ENCODE measurements around the gene CRYGN.

Gene CRYGN

GRCh38 chr7:151403764-151404163 lies 36.2 kb downstream of the CRYGN start:
- TF ChIP-seq, protein P1, sequence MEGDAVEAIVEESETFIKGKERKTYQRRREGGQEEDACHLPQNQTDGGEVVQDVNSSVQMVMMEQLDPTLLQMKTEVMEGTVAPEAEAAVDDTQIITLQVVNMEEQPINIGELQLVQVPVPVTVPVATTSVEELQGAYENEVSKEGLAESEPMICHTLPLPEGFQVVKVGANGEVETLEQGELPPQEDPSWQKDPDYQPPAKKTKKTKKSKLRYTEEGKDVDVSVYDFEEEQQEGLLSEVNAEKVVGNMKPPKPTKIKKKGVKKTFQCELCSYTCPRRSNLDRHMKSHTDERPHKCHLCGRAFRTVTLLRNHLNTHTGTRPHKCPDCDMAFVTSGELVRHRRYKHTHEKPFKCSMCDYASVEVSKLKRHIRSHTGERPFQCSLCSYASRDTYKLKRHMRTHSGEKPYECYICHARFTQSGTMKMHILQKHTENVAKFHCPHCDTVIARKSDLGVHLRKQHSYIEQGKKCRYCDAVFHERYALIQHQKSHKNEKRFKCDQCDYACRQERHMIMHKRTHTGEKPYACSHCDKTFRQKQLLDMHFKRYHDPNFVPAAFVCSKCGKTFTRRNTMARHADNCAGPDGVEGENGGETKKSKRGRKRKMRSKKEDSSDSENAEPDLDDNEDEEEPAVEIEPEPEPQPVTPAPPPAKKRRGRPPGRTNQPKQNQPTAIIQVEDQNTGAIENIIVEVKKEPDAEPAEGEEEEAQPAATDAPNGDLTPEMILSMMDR (IDR thresholded peaks at IDR 0.05; ENCODE audit: insufficient read depth, low read depth, low read length, missing control alignments) = no peak
- no peak overlapping the region for H3K4me3 ChIP-seq (ENCODE audit: low read length)
- DNase-seq (ENCODE audit: low read depth) = peak; percentile 73

DNA sequence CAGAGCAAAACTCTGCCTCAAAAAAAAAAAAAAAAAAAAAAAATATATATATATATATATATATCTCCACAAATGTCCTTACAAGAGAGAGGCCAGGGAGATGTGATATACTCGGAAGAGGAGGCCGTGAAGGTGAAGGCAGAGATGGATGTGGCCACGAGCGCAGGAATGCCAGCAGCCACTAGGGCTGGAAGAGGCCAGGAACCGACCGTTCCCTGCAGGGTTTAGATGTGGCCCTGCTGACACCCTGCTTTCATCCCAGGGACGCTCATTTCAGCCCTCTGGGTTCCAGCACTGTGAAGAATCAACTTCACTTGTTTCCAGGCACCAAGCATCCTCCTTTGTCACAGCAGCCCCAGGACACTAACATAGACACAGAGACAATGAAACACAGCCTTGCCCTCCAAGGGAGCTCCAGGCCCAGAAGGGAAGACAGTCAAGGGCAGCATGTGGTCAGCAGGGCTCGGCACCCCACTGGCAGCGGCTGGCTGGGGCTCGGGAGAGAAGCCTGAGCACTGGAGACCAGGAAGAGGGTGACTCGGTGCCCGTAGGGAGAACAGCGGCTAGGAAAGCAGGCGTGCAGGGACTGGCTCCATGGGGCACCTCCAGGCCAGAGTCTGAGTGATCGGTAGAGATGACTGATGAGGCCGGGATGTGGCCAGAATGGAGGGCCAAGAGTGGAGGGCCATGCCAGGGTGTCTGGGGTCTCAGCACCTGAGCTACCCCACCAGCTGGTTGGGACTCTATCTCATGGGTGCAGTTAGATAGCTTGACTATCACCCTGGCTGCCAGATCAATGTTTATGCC lies 37.7 kb downstream of the CRYGN start:
- H3K4me3 ChIP-seq (ENCODE audit: low read length) = no peak overlapping the region
- peak; percentile 30 for DNase-seq (ENCODE audit: low read depth)
- TF ChIP-seq, protein P1 (IDR thresholded peaks at IDR 0.05; ENCODE audit: insufficient read depth, low read depth, low read length, missing control alignments) = peak; percentile 17

DNA sequence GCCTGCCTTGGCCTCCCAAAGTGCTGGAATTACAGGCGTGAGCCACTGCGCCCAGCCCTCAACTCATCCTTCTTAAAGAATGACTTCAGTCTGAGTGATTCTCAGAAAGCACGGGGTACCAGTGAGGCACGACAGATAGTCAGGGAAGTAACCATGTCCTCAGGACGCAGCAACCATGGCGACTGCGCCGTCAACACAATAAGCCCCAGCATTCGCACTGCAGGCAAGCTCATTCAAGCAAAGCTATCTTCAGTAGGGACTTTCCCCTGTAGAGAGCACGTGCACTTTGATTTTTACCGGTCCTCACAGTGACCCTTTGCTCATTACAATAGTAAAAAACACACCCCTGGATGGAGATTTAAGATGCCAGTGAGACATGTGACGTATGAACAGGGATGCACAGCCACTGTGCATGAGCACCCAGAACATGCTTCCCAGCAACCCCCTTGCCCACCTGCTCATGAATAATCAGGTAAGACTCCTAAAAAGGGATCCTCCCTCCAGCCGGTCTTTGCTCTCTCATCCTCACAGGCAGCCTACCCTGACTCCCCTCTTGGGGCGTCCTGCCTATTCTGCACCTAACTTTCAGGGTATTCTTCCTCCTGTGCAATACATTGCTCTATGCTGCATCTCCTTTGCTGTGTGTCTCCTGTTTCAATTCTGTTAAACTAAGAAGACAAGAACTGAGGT lies 39.2 kb downstream of the CRYGN start:
- H3K4me3 ChIP-seq (ENCODE audit: low read length) = no peak overlapping the region
- TF ChIP-seq, protein P1 (IDR thresholded peaks at IDR 0.05; ENCODE audit: insufficient read depth, low read depth, low read length, missing control alignments) = no peak
- no peak for DNase-seq (ENCODE audit: low read depth)

DNA sequence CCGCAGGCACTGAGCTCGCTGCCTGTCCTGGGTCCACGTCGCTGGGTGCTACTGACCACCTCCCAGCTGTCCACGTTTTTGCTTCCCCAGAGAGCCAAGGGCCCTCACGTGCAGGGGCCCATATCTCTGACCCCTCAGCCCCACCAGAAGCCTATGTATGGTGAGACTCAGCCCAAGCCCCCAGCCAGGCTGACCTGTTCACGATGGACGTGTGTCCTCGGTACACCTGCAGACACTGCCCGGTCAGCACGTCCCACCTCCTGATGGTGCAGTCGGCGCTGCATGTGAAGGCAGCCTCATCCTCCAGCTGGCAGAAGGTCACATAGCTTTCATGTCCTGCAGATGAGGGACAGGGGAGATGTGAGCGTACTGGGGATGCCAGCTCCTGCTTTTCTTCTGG lies 40.0 kb downstream of the CRYGN start:
- TF ChIP-seq, protein P1 (IDR thresholded peaks at IDR 0.05; ENCODE audit: insufficient read depth, low read depth, low read length, missing control alignments) = no peak
- no peak for DNase-seq (ENCODE audit: low read depth)
- no peak overlapping the region for H3K4me3 ChIP-seq (ENCODE audit: low read length)

DNA sequence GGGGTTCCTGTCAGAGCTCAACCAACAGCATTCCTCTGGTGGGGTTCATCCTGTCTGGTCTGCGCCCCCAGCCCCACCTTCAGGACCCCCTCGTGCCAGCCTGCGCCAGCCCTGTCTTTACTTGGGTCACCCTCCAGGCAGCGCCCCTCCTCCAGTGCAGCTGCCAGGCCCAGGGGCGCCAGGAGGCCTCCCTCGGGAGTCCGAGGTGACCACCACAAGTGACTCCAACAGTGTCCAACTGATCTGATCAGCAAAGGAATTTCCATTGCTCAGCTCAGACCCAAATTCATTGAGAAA lies 40.7 kb downstream of the CRYGN start:
- TF ChIP-seq, protein P1 (IDR thresholded peaks at IDR 0.05; ENCODE audit: insufficient read depth, low read depth, low read length, missing control alignments) = no peak
- H3K4me3 ChIP-seq (ENCODE audit: low read length) = no peak overlapping the region
- no peak for DNase-seq (ENCODE audit: low read depth)

DNA sequence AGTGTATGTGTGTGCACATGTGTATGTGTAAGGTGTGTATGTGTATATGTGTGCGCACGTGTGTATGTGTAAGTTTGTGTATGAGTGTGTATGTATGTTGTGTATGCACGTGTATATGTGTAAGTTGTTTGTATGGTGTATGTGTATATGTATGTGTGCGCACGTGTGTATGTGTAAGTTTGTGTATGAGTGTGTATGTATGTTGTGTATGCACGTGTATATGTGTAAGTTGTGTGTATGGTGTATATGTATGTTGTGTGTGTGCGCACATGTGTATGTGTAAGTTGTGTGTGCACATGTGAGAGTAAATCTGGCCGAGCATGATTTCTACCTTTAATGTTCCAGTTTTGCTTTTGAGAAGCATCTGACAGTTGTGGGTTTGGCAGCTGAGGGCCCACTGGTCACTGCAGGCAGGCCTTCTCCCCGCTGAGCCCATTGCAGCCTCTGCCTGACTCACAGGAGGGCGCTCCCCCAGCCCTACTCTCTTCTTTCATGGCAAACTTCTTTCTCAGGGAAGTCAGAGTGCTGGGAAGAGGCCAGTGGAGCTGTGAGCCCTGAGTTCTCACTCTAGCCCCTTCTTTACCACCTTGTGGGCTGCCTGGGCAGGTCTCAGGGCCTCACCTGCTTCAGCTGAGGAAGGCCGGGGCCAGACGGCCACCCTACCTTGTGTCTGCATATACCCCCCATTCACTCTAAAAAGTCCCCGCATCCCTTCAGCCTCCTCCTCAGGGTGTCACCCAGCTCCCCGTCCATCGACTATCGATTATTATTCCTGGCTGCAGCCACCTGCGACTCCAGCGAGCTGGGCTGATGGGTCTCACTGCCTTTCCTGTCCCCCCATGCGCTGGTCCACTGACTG lies 41.3 kb downstream of the CRYGN start:
- TF ChIP-seq, protein P1 (IDR thresholded peaks at IDR 0.05; ENCODE audit: insufficient read depth, low read depth, low read length, missing control alignments) = no peak
- DNase-seq (ENCODE audit: low read depth) = no peak
- no peak overlapping the region for H3K4me3 ChIP-seq (ENCODE audit: low read length)
